ENCODE data around the gene GNAO1. TPM values are rescaled to one million over a fixed set of nuclear protein-coding genes. Genes with fewer than 3 reads are reported as not detected.

The GNAO1 gene
- total RNA-seq, 4 donors from 2014 or later = 1.4 to 4.4 (median 2.5) TPM

DNA sequence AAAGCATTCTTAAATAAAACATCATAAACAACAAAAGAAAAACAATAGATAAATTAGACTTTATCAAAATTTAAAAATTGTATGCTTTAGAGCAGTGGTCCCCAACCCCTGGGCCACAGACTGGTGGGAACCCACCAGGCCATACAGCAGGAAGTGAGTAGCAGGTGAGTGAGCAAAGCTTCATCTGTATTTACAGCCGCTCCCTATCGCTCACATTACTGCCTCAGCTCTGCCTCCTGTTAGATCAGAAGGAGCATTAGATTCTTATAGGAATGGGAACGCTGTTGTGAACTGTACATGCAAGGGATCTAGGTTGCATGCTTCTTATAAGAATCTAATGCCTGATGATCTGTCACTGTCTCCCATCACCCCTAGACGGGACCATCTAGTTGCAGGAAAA, 51.5 kb downstream of the GNAO1 start:
- H3K4me3 ChIP-seq (replicated peaks in 1 of 3) = no peak overlapping the region
- no peak for DNase-seq
- intact Hi-C loops (cut with DNase I) = no loop called here
- 96 to 97% methylated on average over 4 of the region's 4 CpGs for WGBS, 2 donors
- H3K4me1 ChIP-seq = peaks cover 7 to 15% of the 10 kb centered on the region in 2 donors
- no peaks in the 10 kb centered on the region for H3K36me3 ChIP-seq
- no peaks in the 10 kb centered on the region for H3K27me3 ChIP-seq
- no peak overlapping the region for H3K27ac ChIP-seq
- no peak for TF ChIP-seq CTCF (IDR thresholded peaks at IDR 0.05)
- no peak for TF ChIP-seq POLR2A (IDR thresholded peaks at IDR 0.05)
- H3K9me3 ChIP-seq = no peaks in the 10 kb centered on the region

- TF ChIP-seq POLR2A (IDR thresholded peaks at IDR 0.05) (no peak), CTCF (IDR thresholded peaks at IDR 0.05) (no peak)
- Histone ChIP-seq H3K4me1 (peaks cover 7 to 15% of the 10 kb centered on the region in 2 donors), H3K27ac (no peak overlapping the region), H3K9me3 (no peaks in the 10 kb centered on the region), H3K4me3 (replicated peaks in 1 of 3) (no peak overlapping the region), H3K27me3 (no peaks in the 10 kb centered on the region), H3K36me3 (no peaks in the 10 kb centered on the region)
- 87 to 93% methylated on average over 4 of the region's 4 CpGs for WGBS, 2 donors
- intact Hi-C loops (cut with DNase I) = no loop called here
- DNase-seq = no peak
Observed at GRCh38 chr16:56244612-56245011, 53.3 kb downstream of the GNAO1 start.

DNA sequence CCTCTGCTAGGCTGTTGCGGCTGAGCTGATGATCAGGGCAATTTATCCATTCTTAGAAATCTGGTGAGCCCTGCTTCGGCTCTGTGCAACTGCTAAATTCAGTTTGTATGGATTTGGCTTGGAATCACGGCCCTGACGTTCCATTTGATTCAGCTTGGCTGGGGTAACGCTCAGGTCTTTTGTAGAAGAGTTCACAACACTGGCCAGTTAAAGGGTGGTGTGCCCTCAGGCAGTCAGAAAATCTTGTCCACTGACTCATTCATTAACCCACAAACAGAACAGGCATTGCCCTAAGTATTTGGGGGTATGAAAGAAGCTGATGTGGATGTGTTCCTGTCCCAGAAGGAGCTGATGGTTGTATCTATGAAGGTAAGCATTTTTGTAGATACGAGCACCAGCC, 53.9 kb downstream of the GNAO1 start:
- no peak for TF ChIP-seq POLR2A (IDR thresholded peaks at IDR 0.05)
- no peak for TF ChIP-seq CTCF (IDR thresholded peaks at IDR 0.05)
- Histone ChIP-seq H3K27me3 (no peaks in the 10 kb centered on the region), H3K4me1 (peaks cover 7 to 15% of the 10 kb centered on the region in 2 donors), H3K9me3 (no peaks in the 10 kb centered on the region), H3K4me3 (replicated peaks in 1 of 3) (no peak overlapping the region), H3K36me3 (no peaks in the 10 kb centered on the region), H3K27ac (no peak overlapping the region)
- DNase-seq = no peak
- intact Hi-C loops (cut with DNase I) = no loop called here
- 92 to 94% methylated on average over 6 of the region's 6 CpGs for WGBS, 2 donors

- peaks cover 7 to 15% of the 10 kb centered on the region in 2 donors for H3K4me1 ChIP-seq
- no peaks in the 10 kb centered on the region for H3K27me3 ChIP-seq
- H3K4me3 ChIP-seq (replicated peaks in 1 of 3) = no peak overlapping the region
- WGBS, 2 donors = 38 to 40% methylated on average over 10 to 12 of the region's 13 CpGs
- DNase-seq = peak; percentile 67 to 69
- peak in 1 of 6 experiments; percentile 17 for TF ChIP-seq CTCF (IDR thresholded peaks at IDR 0.05)
- no peak for TF ChIP-seq POLR2A (IDR thresholded peaks at IDR 0.05)
- intact Hi-C loops (cut with DNase I) = no loop called here
- no peaks in the 10 kb centered on the region for H3K9me3 ChIP-seq
- no peaks in the 10 kb centered on the region for H3K36me3 ChIP-seq
- peak overlapping the region in 2 of 3 donors; percentile 22 to 42 for H3K27ac ChIP-seq
Observed at GRCh38 chr16:56246051-56246817, 54.9 kb downstream of the GNAO1 start.

- TF ChIP-seq POLR2A (IDR thresholded peaks at IDR 0.05) = no peak
- no peak for TF ChIP-seq CTCF (IDR thresholded peaks at IDR 0.05)
- Histone ChIP-seq H3K4me1 (peaks cover 7 to 15% of the 10 kb centered on the region in 2 donors), H3K4me3 (replicated peaks in 1 of 3) (no peak overlapping the region), H3K27me3 (no peaks in the 10 kb centered on the region), H3K36me3 (no peaks in the 10 kb centered on the region), H3K27ac (no peak overlapping the region), H3K9me3 (no peaks in the 10 kb centered on the region)
- intact Hi-C loops (cut with DNase I) = no loop called here
- WGBS, 2 donors = 91 to 96% methylated on average over 8 of the region's 8 CpGs
- DNase-seq = no peak
Observed at GRCh38 chr16:56247018-56247417, 55.7 kb downstream of the GNAO1 start.
